GM06990 (cell line): ENCODE results near the gene SLC28A1.

ENCODE experiments used
- DNase-seq: peaks from one replicate; pipeline ENCODE4 v3.0.0-alpha.2; 2011; ENCODE audit not compliant: insufficient read length; ENCODE audit errors: extremely low read depth
- H3K27me3 ChIP-seq: replicated peaks from 2 replicates; pipeline ENCODE4 v1.6.0; 2011; ENCODE audit warnings: low read length; ENCODE audit not compliant: control insufficient read depth, insufficient read depth
- H3K36me3 ChIP-seq: 2 replicates; pipeline ENCODE4 v1.5.1; 2011; ENCODE audit warnings: low read length; ENCODE audit not compliant: control insufficient read depth, insufficient read depth
- H3K4me3 ChIP-seq: replicated peaks from 2 replicates; pipeline ENCODE4 v1.5.1; 2011; ENCODE audit warnings: low read depth, mild to moderate bottlenecking, control low read depth, low read length
- CTCF ChIP-seq: IDR thresholded peaks from 2 replicates; pipeline ENCODE4 v1.5.1; 2011; ENCODE audit warnings: low read length, control low read depth, mild to moderate bottlenecking, inconsistent platforms; ENCODE audit not compliant: insufficient read depth, poor library complexity, severe bottlenecking

Gene SLC28A1

GRCh38 chr15:84929795-84930603, 45.5 kb downstream of the SLC28A1 start:
- no peak overlapping the region for H3K4me3 ChIP-seq
- no peak for DNase-seq
- no peak for TF ChIP-seq CTCF
- no peaks in the 10 kb centered on the region for H3K36me3 ChIP-seq
- H3K27me3 ChIP-seq = no peaks in the 10 kb centered on the region; the same call in none of the 2 replicates

GRCh38 chr15:84934942-84935729, 50.7 kb downstream of the SLC28A1 start:
- no peak for DNase-seq
- no peak for TF ChIP-seq CTCF

GRCh38 chr15:84937144-84937543, 52.7 kb downstream of the SLC28A1 start:
- no peaks in the 10 kb centered on the region; the same call in none of the 2 replicates for H3K27me3 ChIP-seq
- TF ChIP-seq CTCF = no peak
- DNase-seq = no peak
- H3K36me3 ChIP-seq = no peaks in the 10 kb centered on the region
- no peak overlapping the region for H3K4me3 ChIP-seq

More at GRCh38 chr15:84934942-84935729, 50.7 kb downstream of the SLC28A1 start:
- Histone ChIP-seq H3K36me3 (no peaks in the 10 kb centered on the region), H3K27me3 (no peaks in the 10 kb centered on the region; the same call in none of the 2 replicates), H3K4me3 (no peak overlapping the region)

- Histone ChIP-seq H3K36me3 (no peaks in the 10 kb centered on the region), H3K4me3 (no peak overlapping the region), H3K27me3 (no peaks in the 10 kb centered on the region; the same call in 1 of the 2 replicates)
- no peak for TF ChIP-seq CTCF
- no peak for DNase-seq
These were observed 54.3 kb downstream of the SLC28A1 start for GRCh38 chr15:84938726-84939125.

- no peak for TF ChIP-seq CTCF
- DNase-seq = no peak
- Histone ChIP-seq H3K27me3 (no peaks in the 10 kb centered on the region), H3K4me3 (no peak overlapping the region), H3K36me3 (no peaks in the 10 kb centered on the region)
These were observed 55.9 kb downstream of the SLC28A1 start for GRCh38 chr15:84940399-84940798.
